ENCODE measurements around the gene B4GALT5.

- TF ChIP-seq FOXM1 (IDR thresholded peaks at IDR 0.05; ENCODE audit: low read depth) (no peak), CTCF (IDR thresholded peaks at IDR 0.05) (no peak), RFX5 (IDR thresholded peaks at IDR 0.05; ENCODE audit: low read length) (no peak), TEAD4 (IDR thresholded peaks at IDR 0.05; ENCODE audit: borderline replicate concordance, insufficient read depth) (no peak), USF2 (IDR thresholded peaks at IDR 0.05; ENCODE audit: borderline replicate concordance, low read depth, low read length) (no peak), MAX (IDR thresholded peaks at IDR 0.05; ENCODE audit: low read depth) (no peak), EP300 (IDR thresholded peaks at IDR 0.05; ENCODE audit: borderline replicate concordance in 1 of 2, low read depth in 1 of 2, low read length in 1 of 2) (no peak), MXI1 (IDR thresholded peaks at IDR 0.05; ENCODE audit: low read depth, low read length) (no peak), YY1 (IDR thresholded peaks at IDR 0.05; ENCODE audit: low read depth) (no peak)
These were observed 14.5 kb upstream of the B4GALT5 start for GRCh38 chr20:49727894-49728885.

Measured in SK-N-SH (cell line).